ENCODE results near the gene BCL11B.

- TF ChIP-seq, protein P1, sequence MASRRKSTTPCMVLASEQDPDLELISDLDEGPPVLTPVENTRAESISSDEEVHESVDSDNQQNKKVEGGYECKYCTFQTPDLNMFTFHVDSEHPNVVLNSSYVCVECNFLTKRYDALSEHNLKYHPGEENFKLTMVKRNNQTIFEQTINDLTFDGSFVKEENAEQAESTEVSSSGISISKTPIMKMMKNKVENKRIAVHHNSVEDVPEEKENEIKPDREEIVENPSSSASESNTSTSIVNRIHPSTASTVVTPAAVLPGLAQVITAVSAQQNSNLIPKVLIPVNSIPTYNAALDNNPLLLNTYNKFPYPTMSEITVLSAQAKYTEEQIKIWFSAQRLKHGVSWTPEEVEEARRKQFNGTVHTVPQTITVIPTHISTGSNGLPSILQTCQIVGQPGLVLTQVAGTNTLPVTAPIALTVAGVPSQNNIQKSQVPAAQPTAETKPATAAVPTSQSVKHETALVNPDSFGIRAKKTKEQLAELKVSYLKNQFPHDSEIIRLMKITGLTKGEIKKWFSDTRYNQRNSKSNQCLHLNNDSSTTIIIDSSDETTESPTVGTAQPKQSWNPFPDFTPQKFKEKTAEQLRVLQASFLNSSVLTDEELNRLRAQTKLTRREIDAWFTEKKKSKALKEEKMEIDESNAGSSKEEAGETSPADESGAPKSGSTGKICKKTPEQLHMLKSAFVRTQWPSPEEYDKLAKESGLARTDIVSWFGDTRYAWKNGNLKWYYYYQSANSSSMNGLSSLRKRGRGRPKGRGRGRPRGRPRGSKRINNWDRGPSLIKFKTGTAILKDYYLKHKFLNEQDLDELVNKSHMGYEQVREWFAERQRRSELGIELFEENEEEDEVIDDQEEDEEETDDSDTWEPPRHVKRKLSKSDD (conservative IDR thresholded peaks at IDR 0.05; ENCODE audit: low read length) = no peak
- TF ChIP-seq, protein P2, sequence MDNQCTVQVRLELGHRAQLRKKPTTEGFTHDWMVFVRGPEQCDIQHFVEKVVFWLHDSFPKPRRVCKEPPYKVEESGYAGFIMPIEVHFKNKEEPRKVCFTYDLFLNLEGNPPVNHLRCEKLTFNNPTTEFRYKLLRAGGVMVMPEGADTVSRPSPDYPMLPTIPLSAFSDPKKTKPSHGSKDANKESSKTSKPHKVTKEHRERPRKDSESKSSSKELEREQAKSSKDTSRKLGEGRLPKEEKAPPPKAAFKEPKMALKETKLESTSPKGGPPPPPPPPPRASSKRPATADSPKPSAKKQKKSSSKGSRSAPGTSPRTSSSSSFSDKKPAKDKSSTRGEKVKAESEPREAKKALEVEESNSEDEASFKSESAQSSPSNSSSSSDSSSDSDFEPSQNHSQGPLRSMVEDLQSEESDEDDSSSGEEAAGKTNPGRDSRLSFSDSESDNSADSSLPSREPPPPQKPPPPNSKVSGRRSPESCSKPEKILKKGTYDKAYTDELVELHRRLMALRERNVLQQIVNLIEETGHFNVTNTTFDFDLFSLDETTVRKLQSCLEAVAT (IDR thresholded peaks at IDR 0.05) = no peak
- TF ChIP-seq TBP (optimal IDR thresholded peaks at IDR 0.05; ENCODE audit: low read depth, low read length) = no peak
- no peak for TF ChIP-seq EZH2 (IDR thresholded peaks at IDR 0.05; ENCODE audit: borderline replicate concordance, low read depth, low read length)
- TF ChIP-seq POLR2AphosphoS2 (IDR thresholded peaks at IDR 0.05; ENCODE audit: low read length) = no peak
- TF ChIP-seq ARNT (IDR thresholded peaks at IDR 0.05) = no peak
- no peak for TF ChIP-seq ZNF263 (CRISPR knock-in tag; IDR thresholded peaks at IDR 0.05; ENCODE audit: borderline replicate concordance)
- TF ChIP-seq, protein P3, sequence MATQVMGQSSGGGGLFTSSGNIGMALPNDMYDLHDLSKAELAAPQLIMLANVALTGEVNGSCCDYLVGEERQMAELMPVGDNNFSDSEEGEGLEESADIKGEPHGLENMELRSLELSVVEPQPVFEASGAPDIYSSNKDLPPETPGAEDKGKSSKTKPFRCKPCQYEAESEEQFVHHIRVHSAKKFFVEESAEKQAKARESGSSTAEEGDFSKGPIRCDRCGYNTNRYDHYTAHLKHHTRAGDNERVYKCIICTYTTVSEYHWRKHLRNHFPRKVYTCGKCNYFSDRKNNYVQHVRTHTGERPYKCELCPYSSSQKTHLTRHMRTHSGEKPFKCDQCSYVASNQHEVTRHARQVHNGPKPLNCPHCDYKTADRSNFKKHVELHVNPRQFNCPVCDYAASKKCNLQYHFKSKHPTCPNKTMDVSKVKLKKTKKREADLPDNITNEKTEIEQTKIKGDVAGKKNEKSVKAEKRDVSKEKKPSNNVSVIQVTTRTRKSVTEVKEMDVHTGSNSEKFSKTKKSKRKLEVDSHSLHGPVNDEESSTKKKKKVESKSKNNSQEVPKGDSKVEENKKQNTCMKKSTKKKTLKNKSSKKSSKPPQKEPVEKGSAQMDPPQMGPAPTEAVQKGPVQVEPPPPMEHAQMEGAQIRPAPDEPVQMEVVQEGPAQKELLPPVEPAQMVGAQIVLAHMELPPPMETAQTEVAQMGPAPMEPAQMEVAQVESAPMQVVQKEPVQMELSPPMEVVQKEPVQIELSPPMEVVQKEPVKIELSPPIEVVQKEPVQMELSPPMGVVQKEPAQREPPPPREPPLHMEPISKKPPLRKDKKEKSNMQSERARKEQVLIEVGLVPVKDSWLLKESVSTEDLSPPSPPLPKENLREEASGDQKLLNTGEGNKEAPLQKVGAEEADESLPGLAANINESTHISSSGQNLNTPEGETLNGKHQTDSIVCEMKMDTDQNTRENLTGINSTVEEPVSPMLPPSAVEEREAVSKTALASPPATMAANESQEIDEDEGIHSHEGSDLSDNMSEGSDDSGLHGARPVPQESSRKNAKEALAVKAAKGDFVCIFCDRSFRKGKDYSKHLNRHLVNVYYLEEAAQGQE (IDR thresholded peaks at IDR 0.05; ENCODE audit: borderline replicate concordance) = no peak
- TF ChIP-seq, protein P3 (CRISPR knock-in tag; IDR thresholded peaks at IDR 0.05; ENCODE audit: low read depth) = no peak
- no peak for TF ChIP-seq POLR2A (conservative IDR thresholded peaks at IDR 0.05)
Observed at GRCh38 chr14:99236386-99237138, 35.4 kb downstream of the BCL11B start.
